Renal pelvis (tissue), 4 donors: ENCODE measurements around the gene SPOCK1. TPM values are rescaled to one million over a fixed set of nuclear protein-coding genes. Genes with fewer than 3 reads are reported as not detected.
A peak's percentile ranks its signal among the peaks of the same experiment; 100 is the strongest.

Experiments used
- DNase-seq: peaks from one replicate; pipeline ENCODE4 v3.0.0-alpha.2; 2013
- polyA plus RNA-seq, 3 donors: library from polyadenylated mRNA; unstranded; fragments of 120-200 nt; gene quantifications; one replicate each; pipeline ENCODE4 v1.2.1, GENCODE V29; 2013; ENCODE audit not compliant: insufficient read length in 3 of 3

SPOCK1 gene
- polyA plus RNA-seq, 3 donors = 4.5 to 9.5 (median 9.2) TPM

DNA sequence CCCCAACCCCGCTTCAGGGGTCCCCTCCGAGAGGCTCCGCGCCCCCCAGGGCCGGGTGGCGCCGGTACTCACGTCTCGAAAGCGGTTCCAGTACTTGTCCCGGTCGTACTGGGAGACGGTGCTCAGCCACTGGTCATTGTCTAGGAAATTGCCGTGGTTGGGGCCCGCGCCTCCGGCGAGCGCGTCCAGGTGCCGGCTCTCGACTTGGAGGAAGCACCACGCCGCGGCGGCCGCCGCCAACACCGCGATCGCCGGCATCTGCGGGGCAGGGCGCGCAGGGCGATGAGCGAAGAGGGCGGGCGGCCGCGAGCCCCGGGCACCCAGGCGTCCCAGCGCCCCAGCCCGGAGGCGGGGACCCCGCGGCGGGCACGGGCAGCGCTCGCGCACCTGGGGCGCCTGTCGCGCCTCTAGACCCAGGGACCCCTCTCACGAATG is 808 bp downstream of the SPOCK1 start:
- peak; percentile 19 for DNase-seq

DNA sequence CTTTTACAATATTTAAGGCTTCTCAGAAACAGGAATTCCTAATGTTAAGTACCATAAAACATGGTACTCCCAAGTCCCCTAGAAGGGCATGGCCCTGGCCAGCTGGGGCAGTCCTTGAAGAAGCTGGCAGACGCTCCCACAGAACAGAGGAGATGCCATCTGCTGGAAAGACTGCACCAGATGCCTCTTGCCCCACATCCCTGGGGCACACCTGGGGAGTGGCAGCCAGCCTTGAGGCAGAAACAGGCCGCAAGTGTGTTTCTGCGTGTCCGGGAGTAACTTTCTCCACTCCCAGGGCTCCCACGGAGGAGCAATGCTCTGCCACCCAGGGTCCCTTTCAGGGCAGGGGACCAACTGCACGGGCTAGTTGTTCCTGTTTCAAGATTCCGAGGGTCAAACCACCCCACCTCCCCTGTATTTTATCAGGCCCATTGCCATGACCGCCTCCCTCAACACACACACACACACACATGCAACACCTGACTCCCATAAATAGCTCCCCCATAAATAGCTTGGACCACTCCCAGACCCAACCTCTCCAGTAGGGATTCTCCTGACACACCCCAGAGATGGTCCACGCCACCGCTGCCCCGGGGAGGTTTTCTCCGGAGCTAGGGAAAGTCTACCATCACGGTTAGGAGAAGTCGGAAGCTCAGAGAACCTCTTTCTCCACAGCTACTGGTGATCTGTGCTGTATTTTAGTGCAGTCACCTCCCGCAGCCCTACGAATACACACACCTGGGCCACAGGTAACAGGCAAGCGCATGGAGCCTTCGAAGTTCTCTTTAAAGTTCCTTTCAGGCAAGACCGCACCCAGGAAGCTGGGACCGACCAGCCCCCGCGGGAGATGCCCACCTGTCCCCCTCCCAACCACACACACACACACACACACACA is 1.5 kb downstream of the SPOCK1 start:
- no peak for DNase-seq

DNA sequence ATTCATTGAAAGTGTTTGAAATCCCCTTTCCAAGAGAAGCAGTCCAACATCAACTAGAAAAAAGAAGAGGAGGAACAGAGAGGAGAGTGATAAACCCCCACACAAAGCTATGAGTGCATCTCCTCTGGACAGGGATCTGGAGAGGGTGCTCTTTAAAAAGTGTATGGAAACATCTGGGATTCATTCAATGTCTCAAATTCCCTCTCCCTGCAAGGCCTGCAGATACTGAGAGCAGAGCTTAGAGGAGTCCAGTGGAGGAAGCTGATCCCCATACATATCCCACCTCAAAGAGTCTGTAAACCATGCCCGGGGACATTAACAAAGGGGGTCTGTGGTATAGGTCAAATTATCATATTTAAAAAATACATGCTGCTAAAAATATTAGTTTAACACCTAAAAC is 2.2 kb downstream of the SPOCK1 start:
- no peak for DNase-seq

GRCh38 chr5:137492331-137492730 is 6.8 kb downstream of the SPOCK1 start:
- DNase-seq = no peak

DNA sequence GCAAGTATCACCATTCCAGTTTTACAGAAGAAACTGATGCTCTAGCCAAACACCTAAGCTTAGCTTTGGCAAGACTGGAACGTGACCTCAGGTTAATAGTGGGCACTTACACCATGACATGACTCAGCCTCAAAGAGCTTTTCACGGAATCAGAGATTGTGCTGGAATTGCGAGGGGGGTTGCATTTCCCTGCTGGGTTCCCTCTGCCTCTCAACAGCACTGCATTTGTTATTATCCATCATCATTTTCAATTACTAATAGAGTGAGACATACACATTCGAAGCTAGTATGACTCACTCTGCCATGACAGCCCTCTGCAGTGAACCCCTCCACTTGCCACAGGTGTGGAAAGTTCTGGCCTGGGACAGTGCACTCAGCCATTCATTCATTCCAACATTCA is 8.0 kb downstream of the SPOCK1 start:
- DNase-seq = no peak

- no peak for DNase-seq
Observed at GRCh38 chr5:137490591-137490990, 8.5 kb downstream of the SPOCK1 start.

- DNase-seq = no peak
Observed at GRCh38 chr5:137488974-137489373, 10.2 kb downstream of the SPOCK1 start.

- peak; percentile 3 for DNase-seq
Observed at GRCh38 chr5:137488516-137488915, 10.6 kb downstream of the SPOCK1 start.

GRCh38 chr5:137487600-137487999 is 11.5 kb downstream of the SPOCK1 start:
- no peak for DNase-seq

GRCh38 chr5:137486707-137487106 is 12.4 kb downstream of the SPOCK1 start:
- DNase-seq = no peak

DNA sequence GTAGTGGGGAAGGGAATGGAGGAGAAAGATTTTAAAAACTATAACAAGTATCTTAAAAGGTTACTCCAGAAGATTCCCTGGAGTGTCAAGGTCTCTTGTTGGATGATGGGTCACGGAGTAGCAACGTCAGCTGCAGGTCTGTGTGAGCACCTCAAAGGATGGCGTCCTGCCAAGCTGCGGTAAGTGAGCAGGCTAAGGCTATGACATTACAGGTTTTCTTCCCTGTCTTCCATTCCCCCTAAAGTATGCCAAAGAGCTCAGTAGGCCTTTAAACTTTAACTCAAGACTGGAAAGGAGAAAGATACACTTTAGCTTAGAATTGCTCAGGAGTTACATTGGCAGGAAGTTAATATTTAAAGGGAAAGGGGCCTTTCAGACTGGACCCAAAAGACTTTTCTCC is 17.5 kb downstream of the SPOCK1 start:
- no peak for DNase-seq

DNA sequence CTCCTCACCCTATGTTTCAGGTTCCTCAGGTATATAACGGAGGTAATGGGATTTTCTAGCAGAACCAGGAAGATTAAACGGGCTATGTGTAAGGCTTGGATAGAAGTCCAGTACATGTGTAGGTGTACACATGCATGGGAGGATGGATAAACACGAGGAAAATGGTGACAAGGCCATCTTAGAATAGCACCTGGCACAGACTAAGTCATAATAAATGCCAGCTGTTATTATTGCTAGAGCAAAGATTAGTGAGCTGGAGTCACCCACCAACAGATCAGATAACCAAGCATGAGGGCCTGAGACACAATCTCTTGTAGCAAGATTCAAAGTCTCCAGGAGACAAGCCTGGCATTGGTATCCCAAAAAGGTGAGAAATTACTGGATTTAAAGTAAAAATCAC is 21.1 kb downstream of the SPOCK1 start:
- DNase-seq = no peak

DNA sequence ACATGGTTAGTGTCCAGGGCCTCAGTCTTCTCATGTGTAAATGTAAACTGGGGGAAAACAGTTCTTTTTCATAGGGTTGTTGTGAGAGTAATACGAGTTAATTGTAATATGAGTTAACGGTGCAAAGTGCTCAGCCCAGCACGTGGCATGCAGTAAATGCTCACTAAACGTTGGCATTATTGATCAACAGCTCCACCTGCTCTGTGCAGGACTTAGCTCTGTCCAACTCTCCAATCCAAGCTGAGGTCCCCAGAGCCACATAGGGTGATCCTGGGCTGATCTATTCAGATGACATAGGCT is 28.3 kb downstream of the SPOCK1 start:
- DNase-seq = no peak

- no peak for DNase-seq
Observed at GRCh38 chr5:137470111-137470920, 28.8 kb downstream of the SPOCK1 start.

DNA sequence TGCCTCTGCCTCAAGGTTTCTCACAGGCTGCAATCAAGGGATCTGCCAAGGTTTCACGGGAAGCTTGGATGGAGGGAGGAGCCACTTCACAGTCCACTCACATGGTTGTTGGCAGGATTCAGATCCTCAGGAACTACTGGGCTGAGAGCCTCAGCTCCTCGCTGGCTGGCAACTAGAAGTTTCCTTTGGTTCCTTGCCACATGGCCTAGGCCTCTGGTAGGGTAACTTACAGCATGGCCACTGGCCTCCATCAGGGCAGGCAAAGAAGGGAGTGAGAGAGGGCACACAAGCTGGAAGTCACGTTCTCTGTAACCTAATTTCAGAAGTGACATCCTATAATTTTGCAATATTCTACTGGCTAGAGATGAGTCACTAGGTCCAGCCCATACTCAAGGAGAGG is 32.2 kb downstream of the SPOCK1 start:
- DNase-seq = no peak

DNA sequence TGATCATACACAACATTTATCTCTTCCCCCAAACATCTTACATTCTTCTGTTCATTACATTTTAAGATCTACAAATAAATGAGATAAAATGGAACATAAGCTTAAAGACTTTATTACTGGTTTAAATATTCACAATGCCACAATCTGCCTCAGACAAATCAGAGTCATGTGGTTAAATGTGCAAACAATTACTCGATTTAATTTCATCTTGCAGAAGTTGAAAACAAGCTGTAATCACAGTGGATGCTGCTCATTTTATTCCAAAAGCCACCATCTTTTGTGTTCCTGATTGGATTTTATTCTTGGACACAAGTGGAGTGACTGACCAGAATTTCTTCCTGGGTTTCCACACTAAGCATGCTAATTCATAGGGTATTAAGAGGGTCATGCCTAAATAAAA is 33.2 kb downstream of the SPOCK1 start:
- DNase-seq = no peak

GRCh38 chr5:137462816-137463520 is 36.2 kb downstream of the SPOCK1 start:
- no peak for DNase-seq

DNA sequence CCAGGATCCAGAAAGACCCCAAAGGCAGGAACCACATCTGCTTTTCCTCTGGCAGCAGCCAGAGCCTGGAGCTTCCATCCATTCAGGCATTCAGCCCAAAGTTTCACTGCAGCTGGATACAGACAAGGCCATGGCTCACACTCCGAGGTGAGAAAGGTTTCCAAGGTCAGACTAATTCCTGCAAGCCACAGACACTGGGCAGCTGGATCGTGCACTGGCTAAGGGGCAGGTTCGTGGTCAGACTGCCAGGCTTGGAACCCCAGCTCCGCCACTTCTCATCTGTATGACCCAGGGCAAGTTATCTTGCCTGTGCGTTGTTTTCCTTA is 36.9 kb downstream of the SPOCK1 start:
- DNase-seq = no peak

DNA sequence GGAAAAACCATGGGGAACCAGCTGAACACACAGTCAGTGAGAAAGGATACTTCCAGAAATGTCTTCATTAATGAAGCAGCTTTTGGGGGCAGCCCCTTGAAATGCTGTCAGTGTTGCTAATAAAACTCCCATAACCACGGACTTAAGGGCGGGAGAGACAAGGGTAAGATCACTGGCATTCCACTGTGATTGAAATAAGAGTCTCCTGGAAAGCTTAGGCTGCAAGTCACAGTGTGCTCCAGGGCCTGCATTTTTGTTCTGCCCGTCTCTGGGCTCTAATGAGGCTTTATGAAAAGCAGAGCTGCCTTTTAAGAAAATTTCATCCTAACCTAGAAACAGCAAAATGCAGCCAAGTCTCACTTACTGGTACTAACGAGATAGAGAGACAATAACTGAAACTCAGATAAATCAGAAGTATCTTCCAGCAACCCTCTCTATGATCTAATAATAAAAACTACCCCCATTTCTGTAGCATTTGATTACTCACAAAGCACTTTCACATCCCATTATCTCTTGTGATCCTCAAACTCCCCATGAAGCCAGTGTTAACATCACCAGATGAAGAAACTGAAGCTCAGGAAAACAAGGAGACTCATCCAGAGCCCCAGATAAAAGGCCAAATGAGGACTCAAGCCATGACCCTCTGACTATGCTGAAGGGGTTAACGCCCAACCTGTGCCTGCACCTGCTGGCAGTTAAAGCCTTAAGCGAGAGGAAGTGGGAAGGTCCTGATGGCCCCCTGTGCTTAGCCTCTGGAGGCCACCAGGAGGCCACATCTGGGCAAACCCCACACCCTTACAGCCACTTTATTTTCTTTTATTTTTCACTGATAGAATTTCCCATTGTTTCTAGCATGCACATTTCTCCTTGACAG is 37.5 kb downstream of the SPOCK1 start:
- no peak for DNase-seq

GRCh38 chr5:137454671-137455070 is 44.5 kb downstream of the SPOCK1 start:
- DNase-seq = no peak

DNA sequence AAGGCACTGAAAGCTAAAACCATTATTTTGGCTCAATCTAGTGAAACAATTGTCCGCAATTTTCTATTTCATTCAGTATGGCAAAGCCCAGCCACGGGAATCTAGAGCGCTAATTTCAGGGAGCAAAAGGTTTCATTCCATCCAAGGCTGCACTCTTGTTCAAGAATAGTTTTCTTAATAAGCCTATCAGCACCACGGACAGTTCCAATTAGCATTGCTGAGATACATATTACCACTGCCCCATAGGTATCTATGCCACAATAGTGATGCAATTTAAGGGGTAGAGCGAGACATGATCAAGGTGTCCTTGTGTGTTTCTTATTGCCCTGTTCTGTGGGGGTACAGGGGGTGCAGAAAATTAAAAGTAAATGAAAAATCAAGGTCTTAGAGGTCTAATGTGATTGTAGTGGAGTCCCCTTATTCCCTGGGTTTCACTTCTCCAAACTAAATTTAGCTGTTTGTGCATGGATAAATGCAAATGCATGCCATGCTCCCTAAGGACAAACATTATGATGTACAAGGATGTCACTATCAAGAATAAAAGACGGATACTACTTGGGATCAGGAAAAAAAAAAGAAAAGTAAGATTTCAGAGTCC is 45.5 kb downstream of the SPOCK1 start:
- peak; percentile 76 for DNase-seq
